CD14-positive monocyte (primary cell): ENCODE measurements around the gene ARHGAP40. TPM values are rescaled to one million over a fixed set of nuclear protein-coding genes. Genes with fewer than 3 reads are reported as not detected.
A peak's percentile ranks its signal among the peaks of the same experiment; 100 is the strongest.

Experiments used
- DNase-seq, 3 donors: peaks; one replicate each; pipeline ENCODE4 v3.0.0-alpha.2; 2011 to 2022
- H2AFZ ChIP-seq: 2 replicates; pipeline ENCODE4 v1.6.0; 2012; ENCODE audit warnings: mild to moderate bottlenecking, low read depth, low read length, inconsistent platforms; ENCODE audit not compliant: insufficient read depth, poor library complexity, severe bottlenecking
- H3K27ac ChIP-seq, 2 donors: 1 replicate in 1 of 2; 2 replicates in 1 of 2; pipeline ENCODE4 v1.5.1; 2012 to 2013; ENCODE audit warnings: low read length in 2 of 2, control low read depth in 1 of 2, inconsistent platforms in 1 of 2, low read depth in 1 of 2, mild to moderate bottlenecking in 1 of 2
- H3K27me3 ChIP-seq, 2 donors: one replicate each; pipeline versions ENCODE4 v1.6.0 to v1.6.1; 2011 to 2013; ENCODE audit warnings: low read length in 2 of 2; ENCODE audit not compliant: control insufficient read depth in 2 of 2, insufficient read depth in 2 of 2
- H3K36me3 ChIP-seq, 2 donors: replicated peaks in 1 of 2; 1 replicate in 1 of 2; 2 replicates in 1 of 2; pipeline versions ENCODE4 v1.5.1 to v1.6.1; 2012 to 2013; ENCODE audit warnings: low read length in 2 of 2, control low read depth in 1 of 2, inconsistent platforms in 1 of 2, mild to moderate bottlenecking in 1 of 2; ENCODE audit not compliant: insufficient read depth in 2 of 2, control insufficient read depth in 1 of 2
- H3K4me1 ChIP-seq, 2 donors: 1 replicate in 1 of 2; 2 replicates in 1 of 2; pipeline versions ENCODE4 v1.5.1 to v1.6.1; 2012 to 2013; ENCODE audit warnings: low read length in 2 of 2, control low read depth in 1 of 2, inconsistent platforms in 1 of 2, mild to moderate bottlenecking in 1 of 2, moderate library complexity in 1 of 2; ENCODE audit not compliant: insufficient read depth in 2 of 2, control insufficient read depth in 1 of 2
- H3K4me2 ChIP-seq: replicated peaks from 2 replicates; pipeline ENCODE3; 2012; ENCODE audit warnings: low read length, moderate library complexity, mild to moderate bottlenecking; ENCODE audit not compliant: poor library complexity, severe bottlenecking; ENCODE audit errors: extremely low read depth
- H3K4me3 ChIP-seq, 3 experiments: fragments of 200-600 bp in 1 of 3; sonication (generic) in 1 of 3; replicated peaks in 1 of 3; 1 replicate in 2 of 3; 2 replicates in 1 of 3; pipeline ENCODE4 v1.5.1; 2011 to 2013; ENCODE audit warnings: low read length in 3 of 3, mild to moderate bottlenecking in 3 of 3, control low read depth in 2 of 3, low read depth in 2 of 3, inconsistent platforms in 1 of 3, moderate library complexity in 1 of 3
- H3K79me2 ChIP-seq: 2 replicates; pipeline ENCODE4 v1.6.0; 2012; ENCODE audit warnings: mild to moderate bottlenecking, control low read depth, inconsistent platforms, low read length, moderate library complexity; ENCODE audit not compliant: insufficient read depth
- H3K9ac ChIP-seq: 2 replicates; pipeline ENCODE4 v1.6.0; 2017; ENCODE audit warnings: low read length, mild to moderate bottlenecking; ENCODE audit not compliant: insufficient read depth, poor library complexity, severe bottlenecking
- H3K9me3 ChIP-seq, 2 donors: replicated peaks in 1 of 2; 1 replicate in 1 of 2; 2 replicates in 1 of 2; pipeline versions ENCODE4 v1.5.1 to v1.6.1; 2012 to 2013; ENCODE audit warnings: low read length in 2 of 2, control low read depth in 1 of 2; ENCODE audit not compliant: control insufficient read depth in 1 of 2, insufficient read depth in 1 of 2
- H4K20me1 ChIP-seq: 2 replicates; pipeline ENCODE4 v1.6.0; 2012; ENCODE audit warnings: mild to moderate bottlenecking, low read length, control low read depth, moderate library complexity; ENCODE audit not compliant: insufficient read depth
- H3K27ac Mint-ChIP-seq, 7 donors: one replicate each; pipeline ENCODE4 v1.8.0; 2020; ENCODE audit warnings: mild to moderate bottlenecking in 7 of 7, mixed read lengths in 7 of 7, moderate library complexity in 6 of 7, inconsistent platforms in 2 of 7
- H3K27me3 Mint-ChIP-seq, 3 donors: one replicate each; pipeline ENCODE4 v1.8.0; 2021 to 2022; ENCODE audit warnings: low read depth in 3 of 3, mild to moderate bottlenecking in 3 of 3, mixed read lengths in 3 of 3, moderate library complexity in 3 of 3, inconsistent platforms in 1 of 3
- H3K36me3 Mint-ChIP-seq, 2 donors: one replicate each; pipeline ENCODE4 v1.8.0; 2020; ENCODE audit warnings: mixed read lengths in 2 of 2, inconsistent platforms in 1 of 2, mild to moderate bottlenecking in 1 of 2
- H3K4me1 Mint-ChIP-seq: one replicate; pipeline ENCODE4 v1.8.0; 2020; ENCODE audit warnings: mild to moderate bottlenecking, mixed read lengths
- H3K4me3 Mint-ChIP-seq, 2 donors: one replicate each; pipeline ENCODE4 v1.8.0; 2020; ENCODE audit warnings: mild to moderate bottlenecking in 2 of 2, mixed read lengths in 2 of 2, moderate library complexity in 1 of 2
- H3K9me3 Mint-ChIP-seq, 7 donors: one replicate each; pipeline ENCODE4 v1.8.0; 2020 to 2022; ENCODE audit warnings: mixed read lengths in 7 of 7, mild to moderate bottlenecking in 6 of 7, moderate library complexity in 6 of 7, inconsistent platforms in 2 of 7
- WGBS: methylation state at CpG from one replicate; pipeline ENCODE4 v1.1.5; 2013; ENCODE audit warnings: missing lambda C conversion rate; ENCODE audit not compliant: insufficient coverage; 5-methylcytosine and 5-hydroxymethylcytosine counted together
- intact Hi-C, 2 donors: fragments of 100-400 bp; cut with micrococcal nuclease; formaldehyde crosslinking; loops; one replicate each; pipeline versions ENCODE4 v1.15.0 to v1.15.1; 2023
- polyA plus RNA-seq, 3 donors: library from polyadenylated mRNA; depleted of rRNA in 1 of 3; unstranded in 2 of 3; stranded (reverse) in 1 of 3; fragments of 300-500 nt in 2 of 3; fragments of >200 nt in 1 of 3; fragmentation: Illumina TruSeq in 2 of 3; gene quantifications; 1 replicate in 2 of 3; 2 replicates in 1 of 3; pipeline ENCODE4 v1.2.3, GENCODE V29; 2012 to 2021
- TF ChIP-seq, protein P1 (sequence below): fragments of 200-600 bp; IDR thresholded peaks from one replicate; pipeline ENCODE4 v1.8.0; 2022; ENCODE audit warnings: antibody characterized with exemption, mild to moderate bottlenecking

ARHGAP40 gene
- polyA plus RNA-seq, 3 donors, result not detected

DNA sequence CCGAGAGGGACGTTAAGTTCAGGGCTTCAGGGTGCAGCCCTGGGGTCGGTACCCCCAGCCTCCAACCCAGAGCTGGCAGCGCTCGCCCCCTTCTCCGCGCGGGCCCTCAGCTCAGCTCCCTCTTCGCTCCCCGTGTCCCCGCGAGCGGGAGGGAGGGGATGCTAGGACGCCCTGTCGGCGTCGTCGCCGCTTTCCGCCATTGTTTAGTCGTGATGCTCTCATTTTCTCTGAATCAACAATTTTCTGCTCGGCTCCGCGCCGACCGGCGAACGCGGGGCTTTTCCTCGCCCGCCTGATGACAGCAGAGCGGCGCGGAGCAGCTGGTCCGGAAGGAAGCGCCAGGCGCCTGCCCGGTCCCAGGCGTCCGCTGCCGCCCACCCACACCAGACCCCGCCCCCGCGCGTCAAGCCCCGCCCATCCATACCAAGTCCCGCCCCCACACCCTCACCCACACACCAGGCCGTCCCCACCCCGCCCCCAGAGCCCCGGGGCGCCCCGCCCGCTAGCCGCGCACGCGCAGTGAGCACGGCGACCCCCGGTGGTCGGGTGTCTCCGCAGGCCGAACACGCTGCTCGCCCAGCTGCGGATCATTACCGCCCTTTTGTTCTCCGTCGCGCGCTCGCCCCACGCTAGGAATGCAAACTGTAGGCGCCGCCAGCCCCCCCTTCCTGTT lies 72.6 kb downstream of the ARHGAP40 start:
- H4K20me1 ChIP-seq, result no peaks in the 10 kb centered on the region

GRCh38 chr20:38674765-38675133 lies 73.1 kb downstream of the ARHGAP40 start:
- Mint-ChIP-seq H3K9me3 (peaks cover 2 to 27% (median 9%) of the 10 kb centered on the region in 7 donors), H3K27me3 (peaks cover 40 to 57% (median 47%) of the 10 kb centered on the region in 3 donors), H3K36me3 (peaks cover 0 to 6% of the 10 kb centered on the region in 2 donors), H3K4me1 (peaks cover 10% of the 10 kb centered on the region), H3K27ac (no peak overlapping the region), H3K4me3 (peak overlapping the region; percentile 72 to 87)
- no peak overlapping the region for H3K27ac ChIP-seq
- no peaks in the 10 kb centered on the region for H3K36me3 ChIP-seq
- H2AFZ ChIP-seq, result no peak overlapping the region
- no peak for DNase-seq
- TF ChIP-seq, protein P1, sequence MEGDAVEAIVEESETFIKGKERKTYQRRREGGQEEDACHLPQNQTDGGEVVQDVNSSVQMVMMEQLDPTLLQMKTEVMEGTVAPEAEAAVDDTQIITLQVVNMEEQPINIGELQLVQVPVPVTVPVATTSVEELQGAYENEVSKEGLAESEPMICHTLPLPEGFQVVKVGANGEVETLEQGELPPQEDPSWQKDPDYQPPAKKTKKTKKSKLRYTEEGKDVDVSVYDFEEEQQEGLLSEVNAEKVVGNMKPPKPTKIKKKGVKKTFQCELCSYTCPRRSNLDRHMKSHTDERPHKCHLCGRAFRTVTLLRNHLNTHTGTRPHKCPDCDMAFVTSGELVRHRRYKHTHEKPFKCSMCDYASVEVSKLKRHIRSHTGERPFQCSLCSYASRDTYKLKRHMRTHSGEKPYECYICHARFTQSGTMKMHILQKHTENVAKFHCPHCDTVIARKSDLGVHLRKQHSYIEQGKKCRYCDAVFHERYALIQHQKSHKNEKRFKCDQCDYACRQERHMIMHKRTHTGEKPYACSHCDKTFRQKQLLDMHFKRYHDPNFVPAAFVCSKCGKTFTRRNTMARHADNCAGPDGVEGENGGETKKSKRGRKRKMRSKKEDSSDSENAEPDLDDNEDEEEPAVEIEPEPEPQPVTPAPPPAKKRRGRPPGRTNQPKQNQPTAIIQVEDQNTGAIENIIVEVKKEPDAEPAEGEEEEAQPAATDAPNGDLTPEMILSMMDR, result no peak
- H3K9ac ChIP-seq, result no peak overlapping the region
- peak overlapping the region; percentile 77 for H3K4me2 ChIP-seq
- no peaks in the 10 kb centered on the region for H3K79me2 ChIP-seq
- H3K27me3 ChIP-seq, result peaks cover 22 to 45% of the 10 kb centered on the region in 2 donors
- 35% methylated on average over 13 of the region's 13 CpGs for WGBS
- intact Hi-C loops, result no loop called here
- H4K20me1 ChIP-seq, result no peaks in the 10 kb centered on the region
- peaks cover 8 to 10% of the 10 kb centered on the region in 2 donors for H3K4me1 ChIP-seq
- peak overlapping the region in 1 of 3 experiments; percentile 73 for H3K4me3 ChIP-seq
- H3K9me3 ChIP-seq, result peaks cover 0 to 6% of the 10 kb centered on the region in 2 donors

More for the DNA sequence above, 72.6 kb downstream of the ARHGAP40 start:
- peak overlapping the region; percentile 83 for H2AFZ ChIP-seq
- peak overlapping the region; percentile 83 to 93 for H3K4me3 Mint-ChIP-seq
- H3K27ac Mint-ChIP-seq, result peak overlapping the region in 1 of 7 donors; percentile 46
- peaks cover 0 to 6% of the 10 kb centered on the region in 2 donors for H3K9me3 ChIP-seq
- peak overlapping the region; percentile 77 for H3K4me2 ChIP-seq
- under 1% methylated on average over 63 of the region's 75 CpGs for WGBS
- peak; percentile 4 to 37 (median 15) for DNase-seq
- H3K36me3 ChIP-seq, result no peaks in the 10 kb centered on the region
- H3K27me3 Mint-ChIP-seq, result peaks cover 40 to 61% (median 49%) of the 10 kb centered on the region in 3 donors
- H3K9ac ChIP-seq, result peak overlapping the region; percentile 57
- peaks cover 2 to 27% (median 9%) of the 10 kb centered on the region in 7 donors for H3K9me3 Mint-ChIP-seq
- no peak overlapping the region for H3K27ac ChIP-seq
- H3K27me3 ChIP-seq, result peaks cover 22 to 45% of the 10 kb centered on the region in 2 donors
- TF ChIP-seq, protein P1, result no peak
- H3K79me2 ChIP-seq, result no peaks in the 10 kb centered on the region
- intact Hi-C loops, result no loop called here
- H3K4me1 ChIP-seq, result peaks cover 8 to 10% of the 10 kb centered on the region in 2 donors
- peak overlapping the region; percentile 33 to 73 (median 51) for H3K4me3 ChIP-seq
- peaks cover 10% of the 10 kb centered on the region for H3K4me1 Mint-ChIP-seq
- peaks cover 0 to 6% of the 10 kb centered on the region in 2 donors for H3K36me3 Mint-ChIP-seq
